Adrenal gland (tissue), 5 donors: Measurements from ENCODE around the gene CNTNAP2.

ENCODE experiments used
- CTCF ChIP-seq, 6 experiments: fragments of 450-650 bp in 4 of 6; fragments of 200-600 bp in 2 of 6; sonication (generic) in 1 of 6; IDR thresholded peaks; 1 replicate in 5 of 6; 2 replicates in 1 of 6; pipeline versions ENCODE4 v1.5.1 to v1.8.0; 2016 to 2021; ENCODE audit warnings: antibody characterized with exemption in 6 of 6, mild to moderate bottlenecking in 2 of 6, moderate library complexity in 1 of 6
- POLR2A ChIP-seq, 2 donors: fragments of 450-650 bp; IDR thresholded peaks; one replicate each; pipeline ENCODE4 v1.6.1; 2017; ENCODE audit warnings: antibody characterized with exemption in 2 of 2, mild to moderate bottlenecking in 2 of 2, moderate library complexity in 1 of 2
- donor health status: DM: no; HTN: no; CAD: no.

DNA sequence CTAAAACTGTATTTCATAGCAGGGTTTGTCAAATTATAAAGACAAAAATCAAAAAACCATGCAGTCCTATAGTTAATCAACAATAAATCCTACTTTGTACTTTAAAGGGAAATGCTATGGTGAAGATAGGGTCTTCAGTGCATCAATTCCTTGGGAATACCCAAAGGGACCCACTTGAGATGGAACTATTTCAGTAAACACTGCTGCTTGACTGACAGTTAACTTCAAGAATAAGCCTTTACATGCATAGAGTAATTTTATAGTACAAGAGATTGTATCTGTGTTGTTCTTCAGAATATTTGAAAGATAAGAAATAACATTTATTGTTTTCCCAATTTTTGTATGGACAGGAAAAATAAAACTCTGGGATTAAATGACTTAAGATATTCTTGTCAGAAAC lies 1179.6 kb downstream of the CNTNAP2 start:
- TF ChIP-seq CTCF (IDR thresholded peaks at IDR 0.05) (no peak), POLR2A (IDR thresholded peaks at IDR 0.05) (no peak)
